ENCODE results near the gene PLN.

DNA sequence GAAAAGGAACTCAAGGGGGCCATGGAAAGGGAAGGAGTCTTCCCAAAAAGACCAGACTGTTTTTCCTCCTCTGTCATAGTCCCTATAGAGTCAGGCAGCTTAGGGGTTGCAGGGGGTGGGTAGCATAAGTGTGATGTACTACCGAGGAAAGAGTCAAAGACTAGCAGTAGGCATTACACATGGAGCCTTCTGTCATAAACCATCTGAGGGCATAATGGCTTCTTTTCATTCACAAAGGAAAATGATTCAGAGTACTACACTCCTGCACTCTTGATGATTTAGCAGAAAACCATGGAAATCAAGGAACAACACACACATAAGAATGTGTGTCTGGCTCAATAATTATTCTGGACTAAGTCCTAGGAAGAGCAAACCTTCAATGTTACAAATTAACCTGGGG lies 14.9 kb downstream of the PLN start:
- TF ChIP-seq, protein P1, sequence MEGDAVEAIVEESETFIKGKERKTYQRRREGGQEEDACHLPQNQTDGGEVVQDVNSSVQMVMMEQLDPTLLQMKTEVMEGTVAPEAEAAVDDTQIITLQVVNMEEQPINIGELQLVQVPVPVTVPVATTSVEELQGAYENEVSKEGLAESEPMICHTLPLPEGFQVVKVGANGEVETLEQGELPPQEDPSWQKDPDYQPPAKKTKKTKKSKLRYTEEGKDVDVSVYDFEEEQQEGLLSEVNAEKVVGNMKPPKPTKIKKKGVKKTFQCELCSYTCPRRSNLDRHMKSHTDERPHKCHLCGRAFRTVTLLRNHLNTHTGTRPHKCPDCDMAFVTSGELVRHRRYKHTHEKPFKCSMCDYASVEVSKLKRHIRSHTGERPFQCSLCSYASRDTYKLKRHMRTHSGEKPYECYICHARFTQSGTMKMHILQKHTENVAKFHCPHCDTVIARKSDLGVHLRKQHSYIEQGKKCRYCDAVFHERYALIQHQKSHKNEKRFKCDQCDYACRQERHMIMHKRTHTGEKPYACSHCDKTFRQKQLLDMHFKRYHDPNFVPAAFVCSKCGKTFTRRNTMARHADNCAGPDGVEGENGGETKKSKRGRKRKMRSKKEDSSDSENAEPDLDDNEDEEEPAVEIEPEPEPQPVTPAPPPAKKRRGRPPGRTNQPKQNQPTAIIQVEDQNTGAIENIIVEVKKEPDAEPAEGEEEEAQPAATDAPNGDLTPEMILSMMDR (IDR thresholded peaks at IDR 0.05; ENCODE audit: low read length): no peak
- no peak for TF ChIP-seq EZH2 (IDR thresholded peaks at IDR 0.05; ENCODE audit: borderline replicate concordance, low read length)

All from OCI-LY1 (cell line).